ENCODE results near the gene PHYHD1.

PHYHD1 gene
- 0 to 2.4 (median 0.18) reads per million in 9 experiments for total RNA-seq

- Mint-ChIP-seq H3K36me3 (ENCODE audit: insufficient read depth) (peaks cover 40% of the 10 kb centered on the region), H3K4me3 (no peak within 1 kb of the TSS), H3K27me3 (no peaks in the 10 kb centered on the region), H3K4me1 (ENCODE audit: low read depth in 2 of 2) (peaks cover 3 to 6% of the 10 kb centered on the region in 2 donors), H3K9me3 (no peaks in the 10 kb centered on the region), H3K27ac (peak within 1 kb of the TSS; percentile 65 to 68)
- ATAC-seq (replicated peaks): no peak
- DNase-seq: no peak
Observed at GRCh38 chr9:128920381-128921058, at the start of gene PHYHD1. PHYHD1 (plus strand) TSS chr9:128920982; CDS start chr9:128922324, 1,342 bp downstream.

GRCh38 chr9:128877852-128878251, 42.9 kb upstream of the PHYHD1 start:
- Mint-ChIP-seq H3K4me3 (no peak overlapping the region), H3K27ac (peak overlapping the region in 1 of 2 donors; percentile 57), H3K4me1 (ENCODE audit: low read depth in 2 of 2) (peaks cover 19% of the 10 kb centered on the region in 2 donors), H3K27me3 (no peaks in the 10 kb centered on the region), H3K36me3 (ENCODE audit: insufficient read depth) (peaks cover 26% of the 10 kb centered on the region), H3K9me3 (no peaks in the 10 kb centered on the region)
- no peak for ATAC-seq (replicated peaks)
- DNase-seq: no peak

GRCh38 chr9:128881884-128882676, 38.7 kb upstream of the PHYHD1 start, which contains the start of the genes KYAT1 and LRRC8A:
KYAT1 (minus strand) TSS chr9:128881950; CDS start chr9:128845405, 36,545 bp downstream.
LRRC8A (plus strand) TSS chr9:128882133; CDS start chr9:128907165, 25,032 bp downstream.
- peak; percentile 92 for ATAC-seq (replicated peaks)
- H3K9me3 Mint-ChIP-seq: no peaks in the 10 kb centered on the region
- DNase-seq: peak; percentile 98 to 99 (median 98)
- peak within 1 kb of the TSS; percentile 93 to 94 for H3K27ac Mint-ChIP-seq
- peak within 1 kb of the TSS; percentile 87 to 92 for H3K4me3 Mint-ChIP-seq
- peaks cover 42% of the 10 kb centered on the region for H3K36me3 Mint-ChIP-seq (ENCODE audit: insufficient read depth)
- no peaks in the 10 kb centered on the region for H3K27me3 Mint-ChIP-seq
- peaks cover 51 to 58% of the 10 kb centered on the region in 2 donors for H3K4me1 Mint-ChIP-seq (ENCODE audit: low read depth in 2 of 2)

GRCh38 chr9:128882677-128883603, 37.8 kb upstream of the PHYHD1 start:
- no peak for ATAC-seq (replicated peaks)
- Mint-ChIP-seq H3K27me3 (no peaks in the 10 kb centered on the region), H3K9me3 (no peaks in the 10 kb centered on the region), H3K4me3 (peak overlapping the region; percentile 87 to 92), H3K4me1 (ENCODE audit: low read depth in 2 of 2) (peaks cover 51 to 61% of the 10 kb centered on the region in 2 donors), H3K27ac (peak overlapping the region; percentile 93 to 94), H3K36me3 (ENCODE audit: insufficient read depth) (peaks cover 45% of the 10 kb centered on the region)
- no peak for DNase-seq

- H3K9me3 Mint-ChIP-seq: no peaks in the 10 kb centered on the region
- peak overlapping the region; percentile 87 to 92 for H3K4me3 Mint-ChIP-seq
- peaks cover 53% of the 10 kb centered on the region for H3K36me3 Mint-ChIP-seq (ENCODE audit: insufficient read depth)
- H3K27me3 Mint-ChIP-seq: no peaks in the 10 kb centered on the region
- H3K27ac Mint-ChIP-seq: peak overlapping the region; percentile 88 to 94
- DNase-seq (no peak), ATAC-seq (replicated peaks) (no peak)
- H3K4me1 Mint-ChIP-seq (ENCODE audit: low read depth in 2 of 2): peaks cover 56 to 65% of the 10 kb centered on the region in 2 donors
Observed at GRCh38 chr9:128884164-128884563, 36.6 kb upstream of the PHYHD1 start.

- peaks cover 53 to 65% of the 10 kb centered on the region in 2 donors for H3K4me1 Mint-ChIP-seq (ENCODE audit: low read depth in 2 of 2)
- H3K27me3 Mint-ChIP-seq: no peaks in the 10 kb centered on the region
- H3K4me3 Mint-ChIP-seq: peak overlapping the region; percentile 64 to 87
- H3K27ac Mint-ChIP-seq: peak overlapping the region; percentile 88 to 94
- H3K9me3 Mint-ChIP-seq: no peaks in the 10 kb centered on the region
- H3K36me3 Mint-ChIP-seq (ENCODE audit: insufficient read depth): peaks cover 59% of the 10 kb centered on the region
- no peak for DNase-seq
- ATAC-seq (replicated peaks): no peak
Observed at GRCh38 chr9:128885376-128885775, 35.4 kb upstream of the PHYHD1 start.

- H3K9me3 Mint-ChIP-seq: no peaks in the 10 kb centered on the region
- H3K27me3 Mint-ChIP-seq: no peaks in the 10 kb centered on the region
- ATAC-seq (replicated peaks) (no peak), DNase-seq (no peak)
- peak overlapping the region in 1 of 2 donors; percentile 88 for H3K27ac Mint-ChIP-seq
- peaks cover 56 to 62% of the 10 kb centered on the region in 2 donors for H3K4me1 Mint-ChIP-seq (ENCODE audit: low read depth in 2 of 2)
- H3K36me3 Mint-ChIP-seq (ENCODE audit: insufficient read depth): peaks cover 55% of the 10 kb centered on the region
- no peak overlapping the region for H3K4me3 Mint-ChIP-seq
Observed at GRCh38 chr9:128885798-128886197, 35.0 kb upstream of the PHYHD1 start.

GRCh38 chr9:128886211-128886891, 34.4 kb upstream of the PHYHD1 start:
- Mint-ChIP-seq H3K36me3 (ENCODE audit: insufficient read depth) (peaks cover 56% of the 10 kb centered on the region), H3K9me3 (no peaks in the 10 kb centered on the region), H3K4me3 (no peak overlapping the region), H3K27me3 (no peaks in the 10 kb centered on the region), H3K4me1 (ENCODE audit: low read depth in 2 of 2) (peaks cover 54 to 57% of the 10 kb centered on the region in 2 donors), H3K27ac (peak overlapping the region in 1 of 2 donors; percentile 88)
- no peak for DNase-seq
- ATAC-seq (replicated peaks): no peak

- Mint-ChIP-seq H3K4me3 (no peak overlapping the region), H3K27ac (no peak overlapping the region), H3K9me3 (no peaks in the 10 kb centered on the region), H3K4me1 (ENCODE audit: low read depth in 2 of 2) (peaks cover 55 to 61% of the 10 kb centered on the region in 2 donors), H3K36me3 (ENCODE audit: insufficient read depth) (peaks cover 49% of the 10 kb centered on the region), H3K27me3 (no peaks in the 10 kb centered on the region)
- DNase-seq (no peak), ATAC-seq (replicated peaks) (no peak)
Observed at GRCh38 chr9:128887049-128887448, 33.7 kb upstream of the PHYHD1 start.

GRCh38 chr9:128887914-128888350, 32.9 kb upstream of the PHYHD1 start:
- Mint-ChIP-seq H3K27ac (peak overlapping the region in 1 of 2 donors; percentile 39), H3K27me3 (no peaks in the 10 kb centered on the region), H3K4me1 (ENCODE audit: low read depth in 2 of 2) (peaks cover 54 to 61% of the 10 kb centered on the region in 2 donors)

GRCh38 chr9:128891321-128892220, 29.2 kb upstream of the PHYHD1 start:
- ATAC-seq (replicated peaks) (peak; percentile 44), DNase-seq (no peak)
- H3K27ac Mint-ChIP-seq: peak overlapping the region; percentile 62 to 78
- H3K4me3 Mint-ChIP-seq: peak overlapping the region in 1 of 2 donors; percentile 31
- no peaks in the 10 kb centered on the region for H3K9me3 Mint-ChIP-seq
- H3K4me1 Mint-ChIP-seq (ENCODE audit: low read depth in 2 of 2): peaks cover 41 to 49% of the 10 kb centered on the region in 2 donors
- H3K36me3 Mint-ChIP-seq (ENCODE audit: insufficient read depth): peaks cover 46% of the 10 kb centered on the region
- H3K27me3 Mint-ChIP-seq: no peaks in the 10 kb centered on the region

More at GRCh38 chr9:128887914-128888350, 32.9 kb upstream of the PHYHD1 start:
- Mint-ChIP-seq H3K4me3 (no peak overlapping the region), H3K9me3 (no peaks in the 10 kb centered on the region), H3K36me3 (ENCODE audit: insufficient read depth) (peaks cover 42% of the 10 kb centered on the region)
- no peak for ATAC-seq (replicated peaks)
- DNase-seq: no peak

All from effector memory CD8-positive, alpha-beta T cell (primary cell).